PFSK-1 (cell line): ENCODE data around the gene PELI2.

Source experiments
- FOXP2 ChIP-seq: optimal IDR thresholded peaks from 2 replicates; pipeline ENCODE3; 2011; ENCODE audit warnings: borderline replicate concordance, control low read depth, inconsistent platforms; ENCODE audit not compliant: insufficient read depth; ENCODE audit errors: extremely low read length, extremely low read depth
- POLR2AphosphoS5 ChIP-seq: IDR thresholded peaks from 2 replicates; pipeline ENCODE4 v1.6.1; 2012; ENCODE audit warnings: low read depth, mild to moderate bottlenecking, control low read depth, low read length, moderate library complexity

DNA sequence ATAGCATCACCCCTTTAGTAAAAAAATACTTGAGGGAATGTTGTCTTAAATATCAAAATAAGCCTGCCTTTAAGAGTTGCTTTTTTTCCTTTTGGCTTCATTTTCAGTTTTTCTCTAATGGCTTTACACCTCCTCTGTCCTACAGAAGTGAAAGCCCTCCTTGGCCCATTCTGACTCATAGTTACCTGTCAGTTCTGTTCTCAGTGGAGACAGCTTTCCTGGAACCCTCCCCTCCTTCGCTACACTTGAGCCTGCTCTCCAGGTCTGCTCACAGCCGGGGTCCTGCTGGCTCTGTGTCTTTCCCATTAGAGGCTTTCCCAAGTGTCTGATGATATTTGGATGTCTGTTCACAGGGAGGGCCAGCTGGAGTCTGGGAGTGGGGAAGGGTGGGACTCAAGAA, 84.0 kb downstream of the PELI2 start:
- TF ChIP-seq FOXP2 (no peak), POLR2AphosphoS5 (no peak)
